Measurements from ENCODE around the gene FIGNL1. TPM values are rescaled to one million over a fixed set of nuclear protein-coding genes. Genes with fewer than 3 reads are reported as not detected.

FIGNL1 gene
- polyA plus RNA-seq, 3 donors: 25.8 to 28.9 (median 28.7) TPM

DNA sequence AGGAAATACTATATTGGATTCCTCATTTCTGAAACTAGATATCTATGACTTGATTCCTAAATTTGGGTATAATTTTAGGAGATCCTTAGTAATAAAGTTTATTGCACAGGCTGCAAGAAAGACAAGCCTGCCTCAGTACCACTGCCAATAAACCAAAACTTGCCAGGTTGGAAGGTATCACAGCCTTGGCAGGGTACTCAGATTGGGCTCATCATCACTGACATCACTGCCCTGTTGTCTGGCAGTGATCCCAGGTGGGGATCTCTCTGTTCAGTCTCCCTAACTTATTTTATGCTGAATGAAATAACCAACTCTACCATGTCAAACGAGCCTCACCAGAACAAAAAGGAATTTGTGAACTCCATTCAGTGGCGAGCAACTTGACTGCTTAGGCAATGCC lies 18.8 kb downstream of the FIGNL1 start:
- no peak for DNase-seq (ENCODE audit: low read depth in 3 of 3, low spot score in 2 of 3)

DNA sequence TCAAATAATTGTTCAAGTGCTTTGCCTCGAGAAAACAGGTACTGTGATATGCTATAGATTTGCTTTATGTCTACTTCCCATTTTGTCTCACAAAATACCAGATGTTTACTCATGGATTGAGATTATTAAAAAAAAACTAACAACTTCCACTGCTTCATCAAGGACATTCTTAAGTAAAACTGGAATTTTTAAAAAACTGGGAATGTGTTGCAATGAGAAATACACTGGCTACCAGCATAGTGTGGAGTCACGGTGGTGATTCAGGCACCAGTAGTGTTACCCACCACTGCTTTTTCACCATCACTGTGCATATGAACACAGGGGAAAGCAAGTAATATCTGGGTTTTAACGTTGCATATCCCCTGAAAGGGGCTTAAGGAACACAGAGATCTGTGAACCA lies 21.2 kb downstream of the FIGNL1 start:
- no peak for DNase-seq (ENCODE audit: low read depth in 3 of 3, low spot score in 2 of 3)

DNA sequence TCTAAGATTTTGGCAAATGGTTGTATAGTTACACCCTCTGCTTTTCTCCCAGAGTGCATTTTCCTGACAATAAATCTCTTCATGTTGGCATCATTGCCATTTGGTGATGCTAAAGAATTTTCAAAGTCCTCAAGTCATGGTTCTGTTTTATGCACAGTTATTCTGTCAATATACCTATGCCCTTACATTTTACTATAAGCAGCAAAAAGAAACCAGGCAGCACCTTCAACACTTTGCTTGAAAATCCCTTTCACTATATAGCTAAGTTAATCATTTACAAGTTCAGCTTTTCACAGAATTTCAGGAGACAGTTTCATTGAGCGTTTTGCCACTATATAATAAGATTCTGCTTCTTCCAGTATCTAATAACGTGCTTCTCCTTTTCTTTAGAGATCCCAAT lies 22.6 kb downstream of the FIGNL1 start:
- no peak for DNase-seq (ENCODE audit: low read depth in 3 of 3, low spot score in 2 of 3)

DNA sequence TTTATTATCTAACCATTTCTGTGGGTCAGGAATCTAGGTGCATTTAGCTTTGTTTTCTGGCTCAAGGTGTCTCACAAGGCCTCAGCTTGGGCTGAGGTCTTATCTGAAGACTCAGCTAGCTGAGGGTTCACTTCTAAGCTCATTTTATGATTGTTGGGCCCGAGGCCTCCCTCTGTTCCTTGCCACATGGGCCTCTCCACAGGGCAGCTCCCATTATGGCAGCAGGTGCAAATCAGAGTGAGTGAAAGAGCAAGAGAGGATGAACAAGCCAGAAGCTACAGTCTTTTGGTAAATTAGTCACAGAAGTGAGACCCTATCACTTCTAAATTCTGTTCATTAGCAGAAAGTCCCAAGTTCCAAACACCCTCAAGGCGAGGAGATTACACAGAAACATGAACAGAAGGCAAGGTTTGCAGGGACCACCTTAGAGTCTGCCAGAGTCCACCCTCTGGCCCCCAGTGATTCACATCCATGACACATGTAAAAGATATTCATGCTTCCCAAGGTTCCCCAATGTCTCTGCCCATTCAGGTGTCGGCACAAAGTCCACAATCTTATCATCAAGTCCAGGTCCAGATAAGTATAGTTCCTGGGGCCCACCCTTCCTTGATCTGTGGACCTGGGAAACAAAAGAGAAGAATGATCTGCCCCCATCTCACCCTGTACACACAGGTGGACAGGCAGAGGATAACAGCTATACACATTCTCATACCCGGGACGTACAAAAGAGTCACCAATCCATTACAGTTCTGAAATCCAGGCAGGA lies 23.7 kb downstream of the FIGNL1 start:
- DNase-seq (ENCODE audit: low read depth in 3 of 3, low spot score in 2 of 3): no peak

DNA sequence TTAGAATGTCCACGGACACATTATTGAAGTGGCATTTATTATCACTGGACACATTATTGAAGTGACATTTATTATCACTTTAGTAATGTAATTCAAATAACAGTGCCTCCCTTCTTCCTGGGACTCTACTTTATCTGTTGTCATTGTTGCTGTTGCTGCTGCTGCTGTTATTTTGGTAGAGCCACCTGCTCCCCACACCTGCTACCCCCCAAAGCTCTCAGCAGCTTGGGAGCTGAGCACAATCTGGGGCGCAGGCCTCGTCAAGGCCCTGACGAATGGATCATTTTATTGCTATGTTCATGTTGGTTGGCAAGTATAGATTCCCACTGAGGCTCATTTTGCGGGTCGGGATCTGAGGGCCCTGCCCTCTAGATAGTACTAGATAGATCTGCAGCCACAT lies 24.8 kb downstream of the FIGNL1 start:
- DNase-seq (ENCODE audit: low read depth in 3 of 3, low spot score in 2 of 3): no peak

DNA sequence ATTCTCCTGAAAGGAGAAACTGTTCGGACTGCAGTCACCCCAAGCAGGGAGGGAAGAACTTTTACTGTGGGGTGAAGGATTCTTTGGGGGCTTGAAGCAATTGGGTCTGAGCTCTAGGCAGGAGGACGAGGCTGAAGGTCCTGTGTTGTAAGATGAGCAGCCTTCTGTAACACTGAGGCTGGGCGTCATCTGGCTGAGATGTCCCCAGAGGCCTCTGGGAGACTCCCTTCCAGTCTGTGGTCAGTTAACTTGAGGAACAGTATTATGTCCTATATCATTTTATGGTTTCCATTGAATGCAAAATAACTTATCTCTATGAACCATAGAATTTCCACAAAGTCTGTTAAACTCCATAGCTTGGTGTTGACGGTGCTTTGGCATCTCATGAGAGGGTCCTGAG lies 26.3 kb downstream of the FIGNL1 start:
- no peak for DNase-seq (ENCODE audit: low read depth in 3 of 3, low spot score in 2 of 3)

DNA sequence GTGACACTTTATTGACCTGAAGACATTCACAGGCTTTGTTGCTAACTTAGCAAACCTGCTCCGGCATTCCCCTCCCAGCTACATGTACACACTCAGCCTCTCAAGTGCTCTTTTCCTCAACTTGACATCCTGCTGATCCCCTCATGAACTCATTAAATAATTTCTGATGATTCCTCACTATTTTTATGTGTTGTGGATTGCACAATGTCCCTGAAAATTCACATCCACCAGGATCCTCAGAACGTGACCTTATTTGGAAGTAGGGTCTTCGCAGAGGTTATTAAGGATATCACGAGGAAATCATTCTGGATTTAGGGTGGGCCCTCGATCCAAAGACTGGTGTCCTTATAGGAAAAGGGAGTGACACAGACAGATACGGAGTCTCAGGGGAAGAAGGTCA lies 27.3 kb downstream of the FIGNL1 start:
- no peak for DNase-seq (ENCODE audit: low read depth in 3 of 3, low spot score in 2 of 3)

DNA sequence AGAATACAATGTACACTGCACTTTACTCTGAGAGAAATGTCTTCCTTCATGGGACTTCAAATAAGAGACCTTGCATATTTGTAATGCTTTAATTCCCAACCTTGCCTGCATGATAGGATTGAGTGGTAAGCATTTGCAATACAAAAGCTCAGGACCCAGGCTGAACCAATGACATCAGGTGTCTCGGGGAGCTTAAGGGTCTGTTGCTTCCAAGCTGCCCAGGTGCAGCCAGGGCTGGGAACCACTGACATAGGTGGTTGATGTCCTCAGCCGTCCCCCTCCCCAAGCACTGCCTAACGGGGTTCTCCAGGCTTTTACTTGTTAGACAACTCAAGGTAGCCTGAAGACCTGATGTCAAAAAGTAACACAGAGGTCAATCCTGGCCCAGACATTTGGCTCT lies 29.1 kb downstream of the FIGNL1 start:
- no peak for DNase-seq (ENCODE audit: low read depth in 3 of 3, low spot score in 2 of 3)

DNA sequence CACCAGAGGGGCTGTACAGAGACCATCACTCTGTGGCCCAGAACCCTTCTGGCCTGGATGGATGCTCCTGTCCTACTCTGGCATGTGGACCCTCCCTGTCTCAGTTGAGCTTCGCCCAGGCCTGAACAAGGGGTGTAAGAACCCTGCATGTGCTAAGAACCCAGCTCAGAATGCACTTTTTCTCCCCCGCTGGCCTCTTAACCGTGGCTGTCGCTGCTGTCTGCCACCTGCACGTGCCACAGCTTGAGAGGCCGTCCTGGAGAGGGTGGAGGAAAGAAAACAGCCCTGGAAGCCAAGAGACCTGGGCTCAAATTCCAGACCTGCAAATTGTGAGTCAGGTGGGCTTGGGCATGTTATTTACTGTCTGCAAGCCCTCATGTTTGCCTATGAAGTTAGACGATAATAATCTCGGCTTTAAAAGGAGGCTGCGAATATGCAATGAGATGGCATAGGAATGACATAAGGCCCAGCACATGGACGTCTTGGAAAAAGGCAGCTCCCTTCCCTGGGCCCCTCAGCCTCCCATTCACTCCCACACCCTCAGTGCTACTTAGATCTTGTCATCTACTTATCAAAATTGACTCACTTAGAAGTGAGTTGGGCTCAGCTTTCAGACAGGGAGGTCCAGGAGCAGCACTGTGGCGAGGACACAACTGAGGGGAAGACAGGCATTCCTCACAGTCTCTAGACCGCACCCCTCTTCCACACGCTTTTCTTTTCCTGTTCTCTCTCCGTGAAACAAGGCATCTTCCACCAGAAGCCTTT lies 31.4 kb downstream of the FIGNL1 start:
- no peak for DNase-seq (ENCODE audit: low read depth in 3 of 3, low spot score in 2 of 3)

DNA sequence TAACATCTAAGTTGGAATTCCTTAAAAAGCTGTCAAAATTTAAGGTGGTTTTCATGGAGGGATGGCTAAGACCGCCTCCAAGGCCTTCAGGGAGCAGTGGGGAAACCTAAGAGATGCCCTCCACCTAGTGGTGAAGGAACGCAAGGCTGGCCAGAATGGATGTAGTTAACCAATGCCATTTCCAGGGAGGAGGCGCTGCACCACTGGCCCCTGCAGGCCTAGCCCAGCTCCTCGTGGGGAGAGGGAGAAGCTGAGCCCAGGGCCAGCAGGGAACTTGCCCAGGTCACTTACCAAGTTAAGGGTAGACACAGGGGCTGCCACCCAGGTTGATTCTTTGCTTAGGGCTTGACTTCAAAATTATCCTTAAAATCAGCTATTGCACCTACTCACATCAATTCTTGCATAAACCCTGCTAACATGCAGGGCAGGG lies 32.0 kb downstream of the FIGNL1 start:
- DNase-seq (ENCODE audit: low read depth in 3 of 3, low spot score in 2 of 3): peak; percentile 36 to 52 (median 39)

DNA sequence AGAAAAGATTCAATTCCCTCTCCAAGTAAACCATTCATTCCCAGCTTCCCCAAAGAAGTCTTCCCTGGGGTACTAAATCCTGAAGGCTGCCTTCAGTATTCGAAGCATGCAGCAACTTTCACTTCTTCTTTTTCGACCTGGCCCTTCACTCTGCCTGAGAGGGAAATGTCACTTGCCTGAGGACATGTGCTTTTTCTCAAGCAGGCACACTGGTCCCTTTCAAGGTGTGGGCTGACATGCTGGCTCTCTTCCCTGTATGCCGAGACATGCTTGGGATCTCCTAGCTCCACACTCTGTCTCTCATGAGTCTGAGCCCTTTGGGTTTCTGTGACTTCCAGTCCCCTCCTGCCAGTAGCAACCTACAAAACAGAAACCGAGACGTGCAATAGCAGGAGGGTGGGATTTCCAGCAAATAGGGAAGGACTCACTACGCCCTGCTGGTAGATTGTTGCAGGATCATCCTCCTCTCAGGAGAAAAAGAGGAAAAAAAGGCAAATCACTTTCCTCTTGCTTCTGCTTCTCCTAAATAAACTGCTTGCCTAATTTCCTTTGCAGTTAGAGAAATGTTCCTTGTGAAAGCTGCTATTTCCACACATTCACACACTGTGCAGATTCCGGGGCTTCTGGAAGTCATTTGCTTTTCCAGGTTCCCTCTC lies 33.5 kb downstream of the FIGNL1 start:
- DNase-seq (ENCODE audit: low read depth in 3 of 3, low spot score in 2 of 3): no peak

DNA sequence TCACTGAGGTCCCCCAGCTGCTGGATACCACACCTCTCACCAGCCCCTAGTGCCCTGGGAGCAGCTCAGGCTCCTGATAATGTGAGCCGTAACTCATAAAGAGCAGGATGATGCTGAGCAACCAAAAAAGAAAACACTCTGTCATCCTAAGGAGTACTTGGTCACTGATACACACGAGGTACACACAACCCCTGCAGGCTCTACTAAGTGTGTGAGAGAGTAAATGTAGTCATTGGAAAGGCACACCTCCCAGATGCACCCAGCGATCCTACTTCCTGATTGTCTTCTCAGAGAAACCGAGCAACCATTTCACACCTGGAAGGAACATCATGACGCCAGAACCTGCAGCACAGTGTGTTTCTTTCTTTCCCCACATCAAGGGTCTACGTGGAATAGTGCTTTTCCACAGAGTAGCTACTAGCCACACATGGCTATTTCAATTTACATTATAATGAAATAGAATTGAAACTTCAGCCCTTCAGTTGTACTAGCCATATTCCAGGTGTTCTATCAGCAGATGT lies 34.2 kb downstream of the FIGNL1 start:
- DNase-seq (ENCODE audit: low read depth in 3 of 3, low spot score in 2 of 3): no peak

DNA sequence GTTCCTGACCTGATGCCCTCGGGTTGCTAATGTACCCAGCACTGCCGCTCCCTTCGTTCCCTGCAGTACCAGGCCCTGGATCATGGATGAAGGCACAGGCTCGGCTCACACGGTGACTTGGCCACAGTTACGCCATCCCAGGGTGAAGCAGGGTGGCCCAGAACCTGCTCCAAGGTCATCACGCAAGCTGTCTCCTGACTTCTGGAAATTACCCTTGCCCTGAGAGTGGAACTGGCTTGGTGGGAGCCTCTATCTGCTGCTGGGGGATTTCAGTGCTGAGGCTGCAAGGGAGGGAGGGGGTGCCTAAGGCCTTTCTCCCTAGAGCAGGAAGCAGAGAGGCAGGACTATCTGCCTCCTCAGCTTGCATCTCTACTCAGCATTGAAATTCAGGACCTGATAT lies 36.6 kb downstream of the FIGNL1 start:
- no peak for DNase-seq (ENCODE audit: low read depth in 3 of 3, low spot score in 2 of 3)

DNA sequence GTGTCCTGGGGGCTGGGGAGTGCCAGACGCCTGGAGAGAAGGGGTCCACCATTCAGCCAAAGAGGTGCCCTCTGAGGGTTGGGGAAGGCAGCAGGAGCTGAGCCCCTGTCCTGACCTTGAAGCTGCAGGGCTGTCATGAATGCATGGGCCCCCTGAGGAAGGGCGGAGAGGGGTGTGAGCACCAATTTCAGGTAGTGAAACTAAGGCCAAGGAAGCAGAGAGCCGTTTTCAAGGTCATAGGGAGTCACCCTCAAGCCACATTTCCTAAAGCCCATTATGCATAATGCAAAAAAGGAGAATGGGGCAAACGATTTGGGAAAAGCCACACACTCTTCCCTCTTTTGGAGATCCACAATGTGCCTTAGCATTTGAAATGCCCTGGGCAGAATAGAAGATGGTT lies 37.2 kb downstream of the FIGNL1 start:
- DNase-seq (ENCODE audit: low read depth in 3 of 3, low spot score in 2 of 3): no peak

DNA sequence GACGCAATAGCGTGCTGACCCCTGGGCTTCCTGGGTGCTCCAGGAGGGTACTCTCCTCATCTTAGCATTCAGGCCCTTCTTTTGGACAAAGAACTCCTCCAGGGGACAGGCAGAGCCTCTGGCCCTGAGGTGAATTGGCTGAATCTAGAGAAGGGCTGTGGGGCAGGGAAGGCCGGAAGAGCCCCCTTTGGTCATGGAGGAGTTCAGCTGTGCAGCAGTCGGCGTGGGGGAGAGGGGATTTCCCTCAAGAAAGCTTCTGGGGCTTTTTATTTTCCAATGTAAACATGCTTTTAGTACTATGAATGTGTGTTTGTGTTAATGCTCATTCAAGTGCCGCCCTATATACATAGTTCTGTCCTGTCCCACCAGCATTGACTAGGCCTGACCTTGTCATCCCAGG lies 38.8 kb downstream of the FIGNL1 start:
- DNase-seq (ENCODE audit: low read depth in 3 of 3, low spot score in 2 of 3): no peak

DNA sequence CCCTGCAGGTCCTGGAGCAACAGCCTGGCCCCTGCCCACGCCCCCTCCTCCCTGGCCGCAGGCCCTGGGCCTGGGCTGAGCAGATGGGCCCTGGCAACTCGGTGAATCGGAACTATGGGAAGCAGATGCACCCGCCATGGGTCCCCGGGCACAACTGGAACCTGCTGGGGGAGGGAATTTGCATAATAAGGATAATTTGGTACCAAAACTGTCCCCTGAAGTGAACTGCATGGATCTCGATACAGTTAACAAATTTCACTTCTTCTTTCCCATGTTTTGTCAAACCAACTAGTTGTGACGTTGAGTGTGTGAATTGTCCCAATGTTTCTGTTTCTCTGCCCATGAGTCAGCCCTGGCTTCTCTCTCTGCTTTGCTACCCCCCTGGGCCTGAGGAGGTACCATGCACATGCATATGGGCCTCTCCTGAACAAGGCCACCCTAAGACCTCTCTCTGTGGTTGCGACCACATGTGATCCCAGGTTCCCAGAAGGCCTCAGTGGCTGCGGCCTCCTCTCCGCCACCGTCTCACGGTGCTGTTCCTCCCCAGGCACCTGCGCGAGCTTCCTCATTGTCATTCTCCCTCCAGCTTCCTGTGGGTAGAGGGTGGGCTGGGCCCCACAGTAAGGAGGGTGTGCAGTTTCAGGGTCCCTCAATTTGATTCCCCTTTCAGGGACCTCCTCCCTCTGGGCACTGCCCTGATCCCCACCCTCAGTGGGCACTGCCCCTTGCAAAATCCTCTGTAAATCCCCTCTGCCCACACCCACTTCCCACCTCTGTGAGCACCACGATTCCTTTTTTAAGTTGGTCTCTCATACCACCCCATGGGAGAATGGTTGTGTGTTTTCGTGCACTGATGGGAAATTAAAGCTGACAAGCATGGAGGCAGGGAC lies 40.0 kb downstream of the FIGNL1 start:
- no peak for DNase-seq (ENCODE audit: low read depth in 3 of 3, low spot score in 2 of 3)

DNA sequence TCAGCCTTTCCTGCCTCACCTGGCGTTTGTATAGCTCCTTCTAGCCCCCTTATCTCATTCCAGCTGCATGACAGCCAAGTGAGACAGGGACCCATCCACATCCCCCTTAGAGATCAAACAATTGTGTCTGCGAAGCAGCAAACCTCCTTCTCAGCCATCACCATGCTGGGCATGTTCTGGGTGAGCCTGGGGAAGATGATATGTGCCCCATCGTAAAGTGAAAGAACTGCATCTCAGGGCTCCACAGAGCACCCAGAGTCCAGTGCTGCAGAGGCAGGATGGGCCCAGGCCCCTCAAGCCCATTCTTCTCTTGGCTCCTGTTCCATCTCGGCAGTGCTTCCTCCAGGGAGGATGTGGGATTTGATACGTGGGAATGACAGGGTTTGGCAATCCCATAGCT lies 43.2 kb downstream of the FIGNL1 start:
- no peak for DNase-seq (ENCODE audit: low read depth in 3 of 3, low spot score in 2 of 3)

DNA sequence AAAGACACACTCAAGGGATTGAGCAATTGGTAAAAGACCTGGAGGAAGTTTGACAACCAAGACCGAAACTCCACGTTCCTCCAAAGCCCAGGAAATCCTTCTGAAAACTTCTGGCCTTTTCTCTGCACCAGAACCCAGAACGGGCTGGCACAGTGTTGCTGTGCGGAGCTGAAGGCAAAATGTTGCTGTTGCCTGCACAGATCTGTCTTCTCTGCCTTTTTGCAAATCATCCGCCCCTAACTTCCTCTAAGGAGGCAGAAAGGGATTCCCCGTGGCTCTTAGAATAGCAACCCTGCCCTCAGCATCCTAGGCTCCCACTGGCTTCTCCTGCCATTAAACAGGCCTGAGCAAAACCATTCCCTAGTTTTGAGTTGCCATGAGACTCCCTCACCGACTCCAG lies 44.9 kb downstream of the FIGNL1 start:
- DNase-seq (ENCODE audit: low read depth in 3 of 3, low spot score in 2 of 3): no peak

DNA sequence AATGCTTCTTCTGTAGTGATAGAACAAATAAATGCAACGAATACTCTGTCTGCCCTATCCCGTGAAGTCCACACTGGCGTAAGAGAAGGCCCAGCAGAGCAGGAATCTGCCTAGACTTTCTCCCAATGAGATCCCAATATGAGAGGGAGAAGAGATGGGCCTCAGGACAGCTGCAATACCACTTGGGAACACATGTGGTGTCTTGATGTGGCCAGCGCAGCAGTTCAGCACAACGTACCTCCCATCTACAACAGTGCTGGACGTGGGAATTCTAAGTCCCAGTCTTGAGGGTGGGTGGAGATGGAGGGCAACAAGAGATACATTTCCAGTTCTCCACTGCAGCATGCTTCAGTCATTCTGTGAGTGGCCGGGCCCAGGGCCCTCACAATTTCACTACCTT lies 45.8 kb downstream of the FIGNL1 start:
- no peak for DNase-seq (ENCODE audit: low read depth in 3 of 3, low spot score in 2 of 3)

DNA sequence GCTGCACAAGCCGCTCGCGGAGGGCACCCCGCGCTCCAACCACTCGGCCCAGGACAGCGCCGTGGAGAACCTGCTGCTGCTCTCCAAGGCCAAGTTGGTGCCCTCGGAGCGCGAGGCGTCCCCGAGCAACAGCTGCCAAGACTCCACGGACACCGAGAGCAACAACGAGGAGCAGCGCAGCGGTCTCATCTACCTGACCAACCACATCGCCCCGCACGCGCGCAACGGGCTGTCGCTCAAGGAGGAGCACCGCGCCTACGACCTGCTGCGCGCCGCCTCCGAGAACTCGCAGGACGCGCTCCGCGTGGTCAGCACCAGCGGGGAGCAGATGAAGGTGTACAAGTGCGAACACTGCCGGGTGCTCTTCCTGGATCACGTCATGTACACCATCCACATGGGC lies 50.0 kb downstream of the FIGNL1 start:
- DNase-seq (ENCODE audit: low read depth in 3 of 3, low spot score in 2 of 3): no peak

DNA sequence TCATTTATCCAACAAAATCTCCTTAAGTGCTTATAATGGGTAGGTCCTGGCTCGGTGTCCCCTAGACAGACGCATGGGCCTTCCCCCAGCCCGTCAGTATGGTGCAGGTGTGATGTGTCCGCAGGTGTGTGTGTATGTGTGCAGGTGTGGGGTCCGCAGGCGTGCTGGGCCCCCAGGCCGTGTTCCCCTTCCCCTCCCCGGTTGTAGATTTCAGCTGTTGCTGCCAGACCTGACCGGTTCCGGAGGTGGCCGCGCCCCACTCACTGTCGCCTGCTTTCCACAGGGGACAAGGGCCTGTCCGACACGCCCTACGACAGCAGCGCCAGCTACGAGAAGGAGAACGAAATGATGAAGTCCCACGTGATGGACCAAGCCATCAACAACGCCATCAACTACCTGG lies 50.5 kb downstream of the FIGNL1 start:
- DNase-seq (ENCODE audit: low read depth in 3 of 3, low spot score in 2 of 3): no peak
